BLaER1 treated with 17β-estradiol and CSF1 and Interleukin-3, amounts not matched to agents 10 nM and 100 nM (cell line): Measurements from ENCODE around the gene APOA1.

ENCODE experiments used
- H3K27ac ChIP-seq, 11 experiments: shearing (Covaris generic); formaldehyde crosslinking; 2 replicates each; pipeline ENCODE4 v1.8.1; 2022
- H3K27me3 ChIP-seq, 11 experiments: shearing (Covaris generic); formaldehyde crosslinking; 2 replicates each; pipeline ENCODE4 v1.8.1; 2022
- H3K36me3 ChIP-seq, 11 experiments: shearing (Covaris generic); formaldehyde crosslinking; 2 replicates each; pipeline ENCODE4 v1.8.1; 2022
- H3K4me1 ChIP-seq, 10 experiments: shearing (Covaris generic); formaldehyde crosslinking; 2 replicates each; pipeline ENCODE4 v1.8.1; 2022
- H3K4me2 ChIP-seq, 11 experiments: shearing (Covaris generic); formaldehyde crosslinking; 2 replicates each; pipeline ENCODE4 v1.8.1; 2022
- H3K4me3 ChIP-seq, 10 experiments: shearing (Covaris generic); formaldehyde crosslinking; 2 replicates each; pipeline ENCODE4 v1.8.1; 2022
- H3K9ac ChIP-seq, 11 experiments: shearing (Covaris generic); formaldehyde crosslinking; 2 replicates each; pipeline ENCODE4 v1.8.1; 2022
- H3K9me3 ChIP-seq, 11 experiments: shearing (Covaris generic); formaldehyde crosslinking; replicated peaks in 1 of 11; 2 replicates each; pipeline ENCODE4 v1.8.1; 2022
- H4K20me1 ChIP-seq, 11 experiments: shearing (Covaris generic); formaldehyde crosslinking; 2 replicates each; pipeline ENCODE4 v1.8.1; 2022
- Cebpa-rat ChIP-seq, 11 experiments: shearing (Covaris generic); IDR thresholded peaks; 2 replicates each; pipeline ENCODE4 v1.8.1; 2022

The APOA1 gene

GRCh38 chr11:116786326-116786725, 51.1 kb downstream of the APOA1 start:
- H3K9ac ChIP-seq = peak overlapping the region in 8 of 11 experiments; percentile 86 to 95 (median 90); a peak in 12 of 22 replicates
- H3K9me3 ChIP-seq = no peaks in the 10 kb centered on the region
- peaks cover 53 to 59% (median 56%) of the 10 kb centered on the region in 11 experiments for H3K36me3 ChIP-seq
- H3K4me1 ChIP-seq = peaks cover 19 to 41% (median 29%) of the 10 kb centered on the region in 10 experiments
- H3K27ac ChIP-seq = no peak overlapping the region
- peak overlapping the region; percentile 81 to 98 (median 88); a peak in 18 of 20 replicates for H3K4me3 ChIP-seq
- H4K20me1 ChIP-seq = peaks cover 0 to 56% (median 15%) of the 10 kb centered on the region in 11 experiments; a peak in 8 of 22 replicates
- no peak for TF ChIP-seq Cebpa-rat (IDR thresholded peaks at IDR 0.05)
- H3K4me2 ChIP-seq = peak overlapping the region; percentile 87 to 98 (median 94)
- H3K27me3 ChIP-seq = no peaks in the 10 kb centered on the region
